ENCODE results near the gene NIM1K. TPM values are rescaled to one million over a fixed set of nuclear protein-coding genes. Genes with fewer than 3 reads are reported as not detected.

NIM1K gene
- total and polyA plus RNA-seq, 10 of the 15 experiments (the other 5 are each of a cell fraction or from before 2014, with no cell fraction given) = 0.27 to 1.7 (median 0.66) TPM

GRCh38 chr5:43300112-43300511 is 108.1 kb downstream of the NIM1K start:
- RAD21 ChIA-PET (ENCODE audit: unreplicated experiment) = interaction anchor here (0.6 to 1.0 kb wide), 3 partner anchors 13 to 90 kb away, joined by 3 to 4 read pairs (median 3); partner anchors contain the start of gene HMGCS1
- POLR2A ChIA-PET = interaction anchor here (0.7 to 1.3 kb wide), 2 partner anchors 13 to 154 kb away, joined by 4 to 6 read pairs; partner anchors contain the start of gene HMGCS1
- DNase-seq (ENCODE audit: low read depth, low spot score) = no peak

More at GRCh38 chr5:43300112-43300511, 108.1 kb downstream of the NIM1K start:
- intact Hi-C loops (cut with micrococcal nuclease; ENCODE audit: unreplicated experiment) (loop anchor here (10.0 kb wide), 1 partner anchor 395 kb away; no protein-coding TSS in a partner anchor), in situ Hi-C loops (cut with MboI) (no loop called here)
- Histone ChIP-seq H3K27ac (ENCODE audit: control insufficient read depth, insufficient read depth) (no peak overlapping the region), H3K4me3 (no peak overlapping the region), H2AFZ (ENCODE audit: control insufficient read depth, low read depth, low read length) (no peak overlapping the region), H4K20me1 (ENCODE audit: control insufficient read depth, insufficient read depth) (peaks cover 4% of the 10 kb centered on the region; the same call in 1 of the 2 replicates), H3K27me3 (replicated peaks in 1 of 2; ENCODE audit: control insufficient read depth in 2 of 2, insufficient read depth in 2 of 2, low read length in 1 of 2) (no peaks in the 10 kb centered on the region), H3K36me3 (ENCODE audit: control insufficient read depth in 2 of 2, insufficient read depth in 2 of 2, low read length in 1 of 2) (peaks cover 3 to 29% of the 10 kb centered on the region in 2 experiments), H3K4me1 (ENCODE audit: control insufficient read depth, insufficient read depth, low read length) (peaks cover 2% of the 10 kb centered on the region; the same call in 1 of the 2 replicates), H3K9me3 (replicated peaks; ENCODE audit: control insufficient read depth, insufficient read depth, low read length) (no peaks in the 10 kb centered on the region), H3K4me2 (ENCODE audit: control insufficient read depth, insufficient read depth) (no peak overlapping the region), H3K79me2 (ENCODE audit: control insufficient read depth, insufficient read depth, low read length) (peaks cover 57% of the 10 kb centered on the region), H3K9ac (ENCODE audit: control insufficient read depth, insufficient read depth, low read length) (no peak overlapping the region)
- 55% methylated on average over 1 of the region's 1 CpG for WGBS (ENCODE audit: insufficient coverage, insufficient replicate concordance, low lambda C conversion rate, missing lambda C conversion rate)
- CTCF ChIA-PET = interaction anchor here (0.6 to 1.8 kb wide), 6 partner anchors 11 to 193 kb away, joined by 3 to 6 read pairs (median 4); partner anchors contain the start of gene HMGCS1
- SMC1A ChIA-PET (ENCODE audit: uncharacterized antibody, unreplicated experiment) = interaction anchor here (0.6 to 2.3 kb wide), 7 partner anchors 9 to 568 kb away, joined by 3 to 7 read pairs (median 3); no protein-coding TSS in a partner anchor
- FAIRE-seq (no peak), ATAC-seq (no peak)
- no TSS peak for BruUV-seq (replicated peaks)
- TF ChIP-seq BCL11A (IDR thresholded peaks at IDR 0.05; ENCODE audit: low read depth, low read length) (no peak), JUND (IDR thresholded peaks at IDR 0.05; ENCODE audit: low read depth, low read length) (no peak), CHD4 (IDR thresholded peaks at IDR 0.05) (no peak), EZH2 (IDR thresholded peaks at IDR 0.05; ENCODE audit: borderline replicate concordance, control insufficient read depth, low read depth, low read length) (no peak), FOS (IDR thresholded peaks at IDR 0.05; ENCODE audit: borderline replicate concordance, extremely low read depth, insufficient read length) (no peak), TARDBP (IDR thresholded peaks at IDR 0.05; ENCODE audit: borderline replicate concordance) (no peak), HDGF (IDR thresholded peaks at IDR 0.05) (no peak), DPF2 (IDR thresholded peaks at IDR 0.05) (no peak), WRNIP1 (IDR thresholded peaks at IDR 0.05; ENCODE audit: borderline replicate concordance, low read depth, low read length) (no peak), SREBF1 (IDR thresholded peaks at IDR 0.05; ENCODE audit: low read length) (no peak), YY1 (IDR thresholded peaks at IDR 0.05; ENCODE audit: low read depth, low read length) (no peak), CBX5 (IDR thresholded peaks at IDR 0.05; ENCODE audit: low read depth) (no peak), ZBTB11 (CRISPR knock-in tag; IDR thresholded peaks at IDR 0.05) (no peak), SIN3A (IDR thresholded peaks at IDR 0.05; ENCODE audit: low read depth, low read length) (no peak), JUNB (IDR thresholded peaks at IDR 0.05) (no peak), STAT3 (IDR thresholded peaks at IDR 0.05; ENCODE audit: low read depth, low read length) (no peak)
- TF ChIP-seq, protein P1, sequence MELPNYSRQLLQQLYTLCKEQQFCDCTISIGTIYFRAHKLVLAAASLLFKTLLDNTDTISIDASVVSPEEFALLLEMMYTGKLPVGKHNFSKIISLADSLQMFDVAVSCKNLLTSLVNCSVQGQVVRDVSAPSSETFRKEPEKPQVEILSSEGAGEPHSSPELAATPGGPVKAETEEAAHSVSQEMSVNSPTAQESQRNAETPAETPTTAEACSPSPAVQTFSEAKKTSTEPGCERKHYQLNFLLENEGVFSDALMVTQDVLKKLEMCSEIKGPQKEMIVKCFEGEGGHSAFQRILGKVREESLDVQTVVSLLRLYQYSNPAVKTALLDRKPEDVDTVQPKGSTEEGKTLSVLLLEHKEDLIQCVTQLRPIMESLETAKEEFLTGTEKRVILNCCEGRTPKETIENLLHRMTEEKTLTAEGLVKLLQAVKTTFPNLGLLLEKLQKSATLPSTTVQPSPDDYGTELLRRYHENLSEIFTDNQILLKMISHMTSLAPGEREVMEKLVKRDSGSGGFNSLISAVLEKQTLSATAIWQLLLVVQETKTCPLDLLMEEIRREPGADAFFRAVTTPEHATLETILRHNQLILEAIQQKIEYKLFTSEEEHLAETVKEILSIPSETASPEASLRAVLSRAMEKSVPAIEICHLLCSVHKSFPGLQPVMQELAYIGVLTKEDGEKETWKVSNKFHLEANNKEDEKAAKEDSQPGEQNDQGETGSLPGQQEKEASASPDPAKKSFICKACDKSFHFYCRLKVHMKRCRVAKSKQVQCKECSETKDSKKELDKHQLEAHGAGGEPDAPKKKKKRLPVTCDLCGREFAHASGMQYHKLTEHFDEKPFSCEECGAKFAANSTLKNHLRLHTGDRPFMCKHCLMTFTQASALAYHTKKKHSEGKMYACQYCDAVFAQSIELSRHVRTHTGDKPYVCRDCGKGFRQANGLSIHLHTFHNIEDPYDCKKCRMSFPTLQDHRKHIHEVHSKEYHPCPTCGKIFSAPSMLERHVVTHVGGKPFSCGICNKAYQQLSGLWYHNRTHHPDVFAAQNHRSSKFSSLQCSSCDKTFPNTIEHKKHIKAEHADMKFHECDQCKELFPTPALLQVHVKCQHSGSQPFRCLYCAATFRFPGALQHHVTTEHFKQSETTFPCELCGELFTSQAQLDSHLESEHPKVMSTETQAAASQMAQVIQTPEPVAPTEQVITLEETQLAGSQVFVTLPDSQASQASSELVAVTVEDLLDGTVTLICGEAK (IDR thresholded peaks at IDR 0.05; ENCODE audit: borderline replicate concordance) = no peak
